Neuronal stem cell (in vitro differentiated cells): ENCODE data around the gene TMTC1.

Experiments used
- DNase-seq: peaks from one replicate; pipeline ENCODE4 v3.0.0-alpha.2; 2013; ENCODE audit warnings: low spot score
- H2AFZ ChIP-seq: one replicate; pipeline ENCODE4 v1.6.1; 2013; ENCODE audit warnings: mild to moderate bottlenecking, low read length, inconsistent platforms
- H2AK5ac ChIP-seq: 2 replicates; pipeline ENCODE4 v1.6.1; 2013; ENCODE audit warnings: low read depth, mild to moderate bottlenecking, inconsistent platforms, low read length, moderate library complexity, mixed read lengths
- H2BK120ac ChIP-seq: 2 replicates; pipeline ENCODE4 v1.6.1; 2013; ENCODE audit warnings: low read depth, mild to moderate bottlenecking, inconsistent platforms, low read length, moderate library complexity, mixed read lengths
- H2BK12ac ChIP-seq: one replicate; pipeline ENCODE4 v1.6.1; 2013; ENCODE audit warnings: low read length, inconsistent platforms
- H2BK15ac ChIP-seq: 2 replicates; pipeline ENCODE4 v1.6.1; 2013; ENCODE audit warnings: mild to moderate bottlenecking, low read length, inconsistent platforms, mixed read lengths
- H2BK5ac ChIP-seq: one replicate; pipeline ENCODE4 v1.6.1; 2013; ENCODE audit warnings: inconsistent platforms, mild to moderate bottlenecking, low read length, moderate library complexity
- H3K14ac ChIP-seq: one replicate; pipeline ENCODE4 v1.6.1; 2013; ENCODE audit warnings: low read length, inconsistent platforms
- H3K18ac ChIP-seq: 2 replicates; pipeline ENCODE4 v1.6.1; 2013; ENCODE audit warnings: low read length, inconsistent platforms
- H3K23ac ChIP-seq: 2 replicates; pipeline ENCODE4 v1.6.1; 2013; ENCODE audit warnings: low read depth, mild to moderate bottlenecking, mixed read lengths, low read length, inconsistent platforms; ENCODE audit not compliant: poor library complexity
- H3K27ac ChIP-seq: replicated peaks from 3 replicates; pipeline ENCODE4 v1.5.1; 2013; ENCODE audit warnings: low read length, inconsistent platforms
- H3K27me3 ChIP-seq, 3 experiments: 2 replicates each; pipeline ENCODE4 v1.6.1; 2013; ENCODE audit warnings: low read length in 3 of 3, mild to moderate bottlenecking in 2 of 3, inconsistent platforms in 1 of 3, low read depth in 1 of 3, mixed read lengths in 1 of 3, moderate library complexity in 1 of 3; ENCODE audit not compliant: control insufficient read depth in 3 of 3, insufficient read depth in 3 of 3
- H3K36me3 ChIP-seq, 2 donors: replicated peaks in 1 of 2; 2 replicates each; pipeline ENCODE4 v1.6.1; 2013; ENCODE audit warnings: low read length in 2 of 2; ENCODE audit not compliant: control insufficient read depth in 2 of 2, insufficient read depth in 2 of 2
- H3K4ac ChIP-seq: 2 replicates; pipeline ENCODE4 v1.6.1; 2013; ENCODE audit warnings: inconsistent platforms, mild to moderate bottlenecking, low read length, moderate library complexity
- H3K4me1 ChIP-seq, 2 donors: 1 replicate in 1 of 2; 2 replicates in 1 of 2; pipeline ENCODE4 v1.6.1; 2013; ENCODE audit warnings: low read length in 2 of 2, low read depth in 1 of 2; ENCODE audit not compliant: control insufficient read depth in 2 of 2, insufficient read depth in 1 of 2
- H3K4me2 ChIP-seq: one replicate; pipeline ENCODE4 v1.6.1; 2013; ENCODE audit warnings: mild to moderate bottlenecking, low read length, inconsistent platforms; ENCODE audit not compliant: insufficient read depth, poor library complexity, severe bottlenecking
- H3K4me3 ChIP-seq, 2 donors: 2 replicates each; pipeline ENCODE4 v1.5.1; 2013; ENCODE audit warnings: low read length in 2 of 2, mild to moderate bottlenecking in 2 of 2, inconsistent platforms in 1 of 2, moderate library complexity in 1 of 2
- H3K79me1 ChIP-seq: one replicate; pipeline ENCODE4 v1.6.1; 2013; ENCODE audit warnings: low read depth, mild to moderate bottlenecking, inconsistent platforms, low read length, moderate library complexity
- H3K9ac ChIP-seq: one replicate; pipeline ENCODE4 v1.6.1; 2013; ENCODE audit warnings: mild to moderate bottlenecking, low read depth, low read length, inconsistent platforms; ENCODE audit not compliant: poor library complexity
- H3K9me3 ChIP-seq, 2 donors: replicated peaks in 1 of 2; 2 replicates each; pipeline versions ENCODE3 to v1.6.1; 2013; ENCODE audit warnings: low read length in 2 of 2, mild to moderate bottlenecking in 2 of 2, inconsistent platforms in 1 of 2, low read depth in 1 of 2, mixed read lengths in 1 of 2, moderate library complexity in 1 of 2; ENCODE audit not compliant: control insufficient read depth in 2 of 2, insufficient read depth in 1 of 2
- H4K8ac ChIP-seq: one replicate; pipeline ENCODE4 v1.6.1; 2013; ENCODE audit warnings: low read depth, mild to moderate bottlenecking, inconsistent platforms, low read length, moderate library complexity
- H4K91ac ChIP-seq: one replicate; pipeline ENCODE4 v1.6.1; 2013; ENCODE audit warnings: low read length, low read depth, mild to moderate bottlenecking, inconsistent platforms; ENCODE audit not compliant: poor library complexity
- WGBS, 2 donors: extraction: QIAGEN DNeasy Blood & Tissue Kit; methylation state at CpG; one replicate each; pipeline ENCODE4 v1.1.7; 2013; ENCODE audit warnings: missing lambda C conversion rate in 2 of 2, mixed read lengths in 1 of 2; ENCODE audit not compliant: insufficient read length in 2 of 2, insufficient replicate concordance in 1 of 2; ENCODE audit errors: extremely low coverage in 2 of 2; 5-methylcytosine and 5-hydroxymethylcytosine counted together

Gene TMTC1

GRCh38 chr12:29463198-29463597, 320.5 kb downstream of the TMTC1 start:
- Histone ChIP-seq H3K23ac (no peak overlapping the region), H4K91ac (no peak overlapping the region), H3K9ac (no peak overlapping the region), H3K79me1 (no peaks in the 10 kb centered on the region), H2BK5ac (no peak overlapping the region), H3K4me2 (no peak overlapping the region), H3K18ac (no peak overlapping the region), H2AFZ (no peak overlapping the region), H3K27me3 (no peaks in the 10 kb centered on the region), H2BK12ac (no peak overlapping the region), H4K8ac (no peak overlapping the region), H3K4me1 (no peaks in the 10 kb centered on the region), H3K4ac (no peak overlapping the region), H3K4me3 (no peak overlapping the region), H2BK120ac (no peak overlapping the region), H3K36me3 (no peaks in the 10 kb centered on the region), H2BK15ac (no peak overlapping the region), H3K14ac (no peak overlapping the region), H3K9me3 (no peaks in the 10 kb centered on the region), H2AK5ac (no peak overlapping the region), H3K27ac (no peak overlapping the region)
- WGBS, 2 donors: no CpG with 5 or more reads among the region's 4 CpGs
- DNase-seq: no peak

GRCh38 chr12:29460082-29460481, 323.7 kb downstream of the TMTC1 start:
- Histone ChIP-seq H3K18ac (no peak overlapping the region), H2BK5ac (no peak overlapping the region), H3K4me2 (no peak overlapping the region), H2AFZ (no peak overlapping the region), H2BK120ac (no peak overlapping the region), H4K91ac (no peak overlapping the region), H3K36me3 (no peaks in the 10 kb centered on the region), H3K27me3 (no peaks in the 10 kb centered on the region), H3K4me3 (no peak overlapping the region), H3K23ac (no peak overlapping the region), H3K79me1 (no peaks in the 10 kb centered on the region), H3K14ac (no peak overlapping the region), H3K9me3 (no peaks in the 10 kb centered on the region), H2BK12ac (no peak overlapping the region), H4K8ac (no peak overlapping the region), H2BK15ac (no peak overlapping the region), H3K9ac (no peak overlapping the region), H3K4ac (no peak overlapping the region), H3K27ac (no peak overlapping the region), H2AK5ac (no peak overlapping the region), H3K4me1 (no peaks in the 10 kb centered on the region)
- no peak for DNase-seq
- WGBS, 2 donors: no CpG with 5 or more reads among the region's 2 CpGs

- Histone ChIP-seq H2BK12ac (no peak overlapping the region), H2AK5ac (no peak overlapping the region), H3K27me3 (no peaks in the 10 kb centered on the region), H2BK5ac (no peak overlapping the region), H4K91ac (no peak overlapping the region), H3K4me2 (no peak overlapping the region), H3K79me1 (no peaks in the 10 kb centered on the region), H3K23ac (no peak overlapping the region), H3K9ac (no peak overlapping the region), H3K4me3 (no peak overlapping the region), H3K9me3 (no peaks in the 10 kb centered on the region), H3K14ac (no peak overlapping the region), H3K36me3 (no peaks in the 10 kb centered on the region), H3K18ac (no peak overlapping the region), H4K8ac (no peak overlapping the region), H3K27ac (no peak overlapping the region), H3K4me1 (no peaks in the 10 kb centered on the region), H3K4ac (no peak overlapping the region), H2BK120ac (no peak overlapping the region), H2AFZ (peak overlapping the region; percentile 41), H2BK15ac (no peak overlapping the region)
- no peak for DNase-seq
- no CpG with 5 or more reads among the region's 1 CpG for WGBS, 2 donors
Measured at GRCh38 chr12:29455087-29455486, 328.7 kb downstream of the TMTC1 start.

GRCh38 chr12:29451888-29452287, 331.9 kb downstream of the TMTC1 start:
- Histone ChIP-seq H3K9me3 (no peaks in the 10 kb centered on the region), H2BK120ac (no peak overlapping the region), H2BK12ac (no peak overlapping the region), H4K8ac (no peak overlapping the region), H3K4ac (no peak overlapping the region), H3K4me2 (no peak overlapping the region), H3K14ac (no peak overlapping the region), H2AFZ (no peak overlapping the region), H2AK5ac (no peak overlapping the region), H3K4me3 (no peak overlapping the region), H2BK15ac (no peak overlapping the region), H3K36me3 (no peaks in the 10 kb centered on the region), H3K27me3 (no peaks in the 10 kb centered on the region), H3K4me1 (no peaks in the 10 kb centered on the region), H3K18ac (no peak overlapping the region), H4K91ac (no peak overlapping the region), H3K27ac (no peak overlapping the region), H2BK5ac (no peak overlapping the region), H3K9ac (no peak overlapping the region), H3K79me1 (no peaks in the 10 kb centered on the region), H3K23ac (no peak overlapping the region)
- no CpG with 5 or more reads among the region's 2 CpGs for WGBS, 2 donors
- no peak for DNase-seq
